SU-DHL-6 (cell line): ENCODE results near the gene CRISPLD2.

Experiments
- EZH2phosphoT487 ChIP-seq: fragments of 200-600 bp; sonication (generic), shearing (Covaris generic); conservative IDR thresholded peaks from 2 replicates; pipeline ENCODE4 v1.6.1; 2018; ENCODE audit warnings: mild to moderate bottlenecking, antibody characterized with exemption, low read length, moderate library complexity, mixed read lengths
- TF ChIP-seq, protein P1 (sequence below): fragments of 200-600 bp; sonication (generic); IDR thresholded peaks from one replicate; pipeline ENCODE4 v1.5.1; 2017; ENCODE audit warnings: antibody characterized with exemption, mild to moderate bottlenecking, low read length, moderate library complexity; ENCODE audit not compliant: insufficient read depth, poor library complexity, severe bottlenecking

DNA sequence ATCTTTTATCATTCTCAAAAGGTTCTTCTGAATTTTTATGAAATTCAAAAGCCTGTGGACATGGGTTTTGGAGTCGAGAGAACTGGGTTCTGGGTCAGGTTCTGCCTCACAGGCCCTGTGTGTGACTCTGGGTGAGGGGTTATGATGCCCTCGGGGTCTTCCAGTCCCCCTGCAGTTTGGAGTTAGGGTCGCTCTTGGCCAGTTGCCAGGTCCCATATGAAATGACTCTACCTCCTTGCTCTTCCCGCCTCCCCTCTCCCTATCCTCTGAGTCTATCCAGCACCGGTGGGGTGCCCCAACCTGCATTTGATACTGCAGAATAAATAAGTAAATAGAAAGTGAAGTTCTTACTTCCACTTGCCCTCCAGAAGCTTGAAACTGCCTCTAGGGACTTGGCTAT is 137.4 kb downstream of the CRISPLD2 start:
- TF ChIP-seq, protein P1, sequence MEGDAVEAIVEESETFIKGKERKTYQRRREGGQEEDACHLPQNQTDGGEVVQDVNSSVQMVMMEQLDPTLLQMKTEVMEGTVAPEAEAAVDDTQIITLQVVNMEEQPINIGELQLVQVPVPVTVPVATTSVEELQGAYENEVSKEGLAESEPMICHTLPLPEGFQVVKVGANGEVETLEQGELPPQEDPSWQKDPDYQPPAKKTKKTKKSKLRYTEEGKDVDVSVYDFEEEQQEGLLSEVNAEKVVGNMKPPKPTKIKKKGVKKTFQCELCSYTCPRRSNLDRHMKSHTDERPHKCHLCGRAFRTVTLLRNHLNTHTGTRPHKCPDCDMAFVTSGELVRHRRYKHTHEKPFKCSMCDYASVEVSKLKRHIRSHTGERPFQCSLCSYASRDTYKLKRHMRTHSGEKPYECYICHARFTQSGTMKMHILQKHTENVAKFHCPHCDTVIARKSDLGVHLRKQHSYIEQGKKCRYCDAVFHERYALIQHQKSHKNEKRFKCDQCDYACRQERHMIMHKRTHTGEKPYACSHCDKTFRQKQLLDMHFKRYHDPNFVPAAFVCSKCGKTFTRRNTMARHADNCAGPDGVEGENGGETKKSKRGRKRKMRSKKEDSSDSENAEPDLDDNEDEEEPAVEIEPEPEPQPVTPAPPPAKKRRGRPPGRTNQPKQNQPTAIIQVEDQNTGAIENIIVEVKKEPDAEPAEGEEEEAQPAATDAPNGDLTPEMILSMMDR = no peak
- TF ChIP-seq EZH2phosphoT487 = no peak
